ENCODE data around the gene MAGI3. TPM values are rescaled to one million over a fixed set of nuclear protein-coding genes. Genes with fewer than 3 reads are reported as not detected.

The MAGI3 gene
- 7.3 and 8.7 TPM in 2 replicates for total RNA-seq

- no peak for TF ChIP-seq CTCF (IDR thresholded peaks at IDR 0.05; ENCODE audit: insufficient read depth, low read depth, low read length)
- H3K4me3 ChIP-seq (ENCODE audit: low read depth, low read length), result peak within 1 kb of the TSS; percentile 88
- peak; percentile 98 for DNase-seq (ENCODE audit: low read depth)
Observed at GRCh38 chr1:113389953-113390834, at the start of gene MAGI3. TSS of gene MAGI3 (plus strand) at chr1:113390515. CDS start at chr1:113391034, 519 bp downstream.

DNA sequence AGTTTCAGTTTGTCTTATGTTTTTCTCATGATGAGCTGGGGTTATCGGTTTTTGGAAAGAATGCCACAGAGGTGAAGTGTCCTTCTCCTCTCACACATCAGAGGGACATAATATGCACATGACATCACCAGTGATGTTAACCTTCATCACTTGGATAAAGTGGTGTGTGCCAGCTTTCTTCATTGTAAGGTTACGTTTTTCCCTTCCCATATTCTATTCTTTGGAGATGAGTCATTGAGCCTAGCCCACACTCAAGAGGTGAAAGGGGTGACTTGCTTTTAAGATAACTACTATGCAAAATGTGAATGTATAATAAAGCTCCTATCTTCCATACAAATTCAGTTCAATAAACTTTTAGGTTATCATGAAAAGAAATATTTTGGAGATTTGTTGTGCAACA is 36.7 kb upstream of the MAGI3 start:
- no peak for DNase-seq (ENCODE audit: low read depth)
- no peak for TF ChIP-seq CTCF (IDR thresholded peaks at IDR 0.05; ENCODE audit: insufficient read depth, low read depth, low read length)
- H3K4me3 ChIP-seq (ENCODE audit: low read depth, low read length), result no peak overlapping the region

- TF ChIP-seq CTCF (IDR thresholded peaks at IDR 0.05; ENCODE audit: insufficient read depth, low read depth, low read length), result no peak
- no peak overlapping the region for H3K4me3 ChIP-seq (ENCODE audit: low read depth, low read length)
- no peak for DNase-seq (ENCODE audit: low read depth)
Observed at GRCh38 chr1:113363935-113364334, 26.4 kb upstream of the MAGI3 start.

DNA sequence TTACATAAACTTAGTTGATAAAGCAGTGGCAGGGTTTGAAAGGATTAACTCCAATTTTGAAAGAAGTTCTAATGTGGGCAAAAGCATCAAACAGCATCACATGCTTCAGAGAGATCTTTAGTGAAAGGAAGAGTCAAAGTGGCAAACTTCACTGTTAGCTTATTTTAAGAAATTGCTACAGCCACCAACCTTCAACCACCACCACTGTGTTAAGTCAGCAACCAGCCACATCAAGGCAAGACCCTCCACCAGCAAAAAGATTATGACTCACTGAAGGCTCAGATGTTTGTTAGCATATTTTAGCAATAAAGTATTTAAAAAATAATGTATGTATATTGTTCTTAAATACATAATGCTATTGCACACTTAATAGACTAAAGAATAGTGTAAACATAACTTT is 21.3 kb upstream of the MAGI3 start:
- no peak overlapping the region for H3K4me3 ChIP-seq (ENCODE audit: low read depth, low read length)
- no peak for TF ChIP-seq CTCF (IDR thresholded peaks at IDR 0.05; ENCODE audit: insufficient read depth, low read depth, low read length)
- no peak for DNase-seq (ENCODE audit: low read depth)

- H3K4me3 ChIP-seq (ENCODE audit: low read depth, low read length), result no peak overlapping the region
- TF ChIP-seq CTCF (IDR thresholded peaks at IDR 0.05; ENCODE audit: insufficient read depth, low read depth, low read length), result no peak
- DNase-seq (ENCODE audit: low read depth), result no peak
Observed at GRCh38 chr1:113369699-113370098, 20.6 kb upstream of the MAGI3 start.

- no peak for TF ChIP-seq CTCF (IDR thresholded peaks at IDR 0.05; ENCODE audit: insufficient read depth, low read depth, low read length)
- DNase-seq (ENCODE audit: low read depth), result no peak
Observed at GRCh38 chr1:113370868-113371267, 19.4 kb upstream of the MAGI3 start.

More at GRCh38 chr1:113370868-113371267, 19.4 kb upstream of the MAGI3 start:
- no peak overlapping the region for H3K4me3 ChIP-seq (ENCODE audit: low read depth, low read length)
